Colonic mucosa (tissue), 4 donors: ENCODE data around the gene PSME2. TPM values are rescaled to one million over a fixed set of nuclear protein-coding genes. Genes with fewer than 3 reads are reported as not detected.

Experiments used
- DNase-seq: peaks from one replicate; pipeline ENCODE4 v3.0.0-alpha.2; 2020
- H3K27ac ChIP-seq: fragments of 200-600 bp; one replicate; pipeline ENCODE4 v1.8.0; 2021
- H3K27me3 ChIP-seq: fragments of 200-600 bp; one replicate; pipeline ENCODE4 v1.8.0; 2021
- H3K36me3 ChIP-seq: fragments of 200-600 bp; one replicate; pipeline ENCODE4 v1.8.0; 2021
- H3K4me1 ChIP-seq: fragments of 200-600 bp; one replicate; pipeline ENCODE4 v1.8.0; 2021; ENCODE audit warnings: mild to moderate bottlenecking
- H3K4me3 ChIP-seq: fragments of 200-600 bp; one replicate; pipeline ENCODE4 v1.8.0; 2021
- H3K9ac ChIP-seq, 2 donors: one replicate each; pipeline ENCODE4 v1.7.0; 2013; ENCODE audit warnings: control low read depth in 2 of 2, low read depth in 2 of 2, low read length in 2 of 2
- H3K9me3 ChIP-seq: fragments of 200-600 bp; one replicate; pipeline ENCODE4 v1.8.0; 2021
- intact Hi-C: fragments of 100-400 bp; cut with DNase I; formaldehyde crosslinking; loops from one replicate; pipeline ENCODE4 v1.14.1; 2022
- total RNA-seq, 2 donors: library from RNA; stranded (reverse); fragmentation: NEBNext Ultra II Directional in 1 of 2; extraction: Animal tissue kit (Norgen Biotek cat#: 25700) in 1 of 2; gene quantifications; one replicate each; pipeline ENCODE4 v1.2.1, GENCODE V29; 2021
- TF ChIP-seq, protein P1 (sequence below): fragments of 200-600 bp; IDR thresholded peaks from one replicate; pipeline ENCODE4 v1.8.0; 2022; ENCODE audit warnings: antibody characterized with exemption, mild to moderate bottlenecking
- donor health status: healthy.
- donor health status: DM: no; HTN: no; CAD: no.
- donor health status: DM: no; HTN: no; CAD: no.

Gene PSME2
- total RNA-seq, 2 donors from 2014 or later, result 151 to 320 TPM

DNA sequence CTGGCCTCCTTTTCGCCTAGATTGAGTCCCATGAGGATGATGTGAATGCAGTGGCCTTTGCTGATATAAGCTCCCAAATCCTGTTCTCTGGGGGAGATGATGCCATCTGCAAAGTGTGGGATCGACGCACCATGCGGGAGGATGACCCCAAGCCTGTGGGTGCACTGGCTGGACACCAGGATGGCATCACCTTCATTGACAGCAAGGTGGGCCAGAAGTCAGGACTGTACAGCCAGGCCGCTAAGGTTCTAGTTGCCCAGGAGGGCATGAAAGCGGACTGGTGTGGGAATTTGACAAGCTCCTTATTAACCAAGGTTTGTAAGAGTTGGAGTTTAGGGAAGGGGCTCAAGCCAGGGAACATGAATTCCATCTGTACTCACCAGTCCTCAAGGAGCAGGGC is 26.7 kb downstream of the PSME2 start:
- intact Hi-C loops, result no loop called here
- DNase-seq, result no peak
- Histone ChIP-seq H3K4me3 (no peak overlapping the region), H3K36me3 (peaks cover 17% of the 10 kb centered on the region), H3K27me3 (no peaks in the 10 kb centered on the region), H3K9ac (no peak overlapping the region), H3K4me1 (peaks cover 6% of the 10 kb centered on the region), H3K27ac (no peak overlapping the region), H3K9me3 (no peaks in the 10 kb centered on the region)
- TF ChIP-seq, protein P1, sequence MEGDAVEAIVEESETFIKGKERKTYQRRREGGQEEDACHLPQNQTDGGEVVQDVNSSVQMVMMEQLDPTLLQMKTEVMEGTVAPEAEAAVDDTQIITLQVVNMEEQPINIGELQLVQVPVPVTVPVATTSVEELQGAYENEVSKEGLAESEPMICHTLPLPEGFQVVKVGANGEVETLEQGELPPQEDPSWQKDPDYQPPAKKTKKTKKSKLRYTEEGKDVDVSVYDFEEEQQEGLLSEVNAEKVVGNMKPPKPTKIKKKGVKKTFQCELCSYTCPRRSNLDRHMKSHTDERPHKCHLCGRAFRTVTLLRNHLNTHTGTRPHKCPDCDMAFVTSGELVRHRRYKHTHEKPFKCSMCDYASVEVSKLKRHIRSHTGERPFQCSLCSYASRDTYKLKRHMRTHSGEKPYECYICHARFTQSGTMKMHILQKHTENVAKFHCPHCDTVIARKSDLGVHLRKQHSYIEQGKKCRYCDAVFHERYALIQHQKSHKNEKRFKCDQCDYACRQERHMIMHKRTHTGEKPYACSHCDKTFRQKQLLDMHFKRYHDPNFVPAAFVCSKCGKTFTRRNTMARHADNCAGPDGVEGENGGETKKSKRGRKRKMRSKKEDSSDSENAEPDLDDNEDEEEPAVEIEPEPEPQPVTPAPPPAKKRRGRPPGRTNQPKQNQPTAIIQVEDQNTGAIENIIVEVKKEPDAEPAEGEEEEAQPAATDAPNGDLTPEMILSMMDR, result no peak

DNA sequence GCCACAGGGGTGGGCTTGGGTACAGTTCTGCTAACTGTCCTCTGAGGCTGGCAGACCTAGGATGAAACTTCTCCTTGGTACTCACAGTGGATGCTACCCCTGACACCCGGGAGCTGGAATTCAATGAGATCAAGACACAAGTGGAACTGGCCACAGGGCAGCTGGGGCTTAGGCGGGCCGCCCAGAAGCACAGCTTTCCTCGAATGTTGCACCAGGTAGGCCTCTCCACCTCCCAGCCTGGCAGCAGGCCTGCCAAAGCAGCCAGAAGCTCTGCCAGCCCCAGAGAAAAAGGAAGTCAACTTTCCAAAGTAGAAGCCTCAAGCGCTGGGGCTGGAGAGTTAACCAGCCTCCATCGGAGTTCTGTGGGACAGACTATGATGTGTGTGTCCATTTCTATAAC is 29.2 kb downstream of the PSME2 start:
- no peaks in the 10 kb centered on the region for H3K9me3 ChIP-seq
- H3K4me1 ChIP-seq, result peaks cover 6% of the 10 kb centered on the region
- intact Hi-C loops, result no loop called here
- no peak overlapping the region for H3K27ac ChIP-seq
- H3K36me3 ChIP-seq, result peaks cover 17% of the 10 kb centered on the region
- no peak overlapping the region for H3K9ac ChIP-seq
- no peaks in the 10 kb centered on the region for H3K27me3 ChIP-seq
- no peak overlapping the region for H3K4me3 ChIP-seq
- no peak for DNase-seq
- TF ChIP-seq, protein P1, result no peak

DNA sequence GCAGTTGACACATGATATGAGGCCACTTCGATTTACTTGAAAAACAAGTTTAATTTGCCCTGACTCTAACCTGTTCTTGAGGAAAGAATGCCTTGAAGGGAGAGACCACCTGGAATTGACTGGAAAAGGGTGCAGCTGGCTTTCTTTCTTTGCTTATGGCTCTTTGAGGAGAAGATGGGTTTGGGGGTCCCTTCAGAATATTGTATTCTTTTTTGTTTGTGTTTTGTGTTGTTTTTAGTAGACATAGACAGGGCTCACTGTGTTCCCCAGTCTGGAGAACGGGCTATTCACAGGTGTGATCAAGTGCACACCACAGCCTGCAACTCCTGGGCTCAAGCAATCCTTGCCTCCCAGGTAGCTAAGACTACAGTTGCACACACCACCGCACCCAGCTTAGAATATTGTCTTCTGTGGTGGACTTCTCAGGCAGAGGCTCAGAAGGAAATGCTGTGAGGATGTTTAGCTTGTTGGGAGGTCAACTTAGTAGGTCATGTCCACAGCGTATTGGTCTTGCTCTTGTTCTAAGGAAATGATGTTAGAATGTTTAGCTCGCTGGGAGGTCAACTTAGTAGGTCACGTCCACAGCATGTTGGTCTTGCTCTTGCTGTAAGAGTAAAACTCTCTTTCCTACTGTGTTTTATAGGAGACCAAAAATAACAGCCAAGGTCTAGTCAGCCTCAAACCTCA is 30.1 kb downstream of the PSME2 start:
- intact Hi-C loops, result no loop called here
- TF ChIP-seq, protein P1, result no peak
- H3K27ac ChIP-seq, result no peak overlapping the region
- peaks cover 6% of the 10 kb centered on the region for H3K4me1 ChIP-seq
- peaks cover 17% of the 10 kb centered on the region for H3K36me3 ChIP-seq
- H3K4me3 ChIP-seq, result peak overlapping the region; percentile 80
- no peak for DNase-seq
- no peaks in the 10 kb centered on the region for H3K9me3 ChIP-seq
- peak overlapping the region; percentile 90 to 100 for H3K9ac ChIP-seq
- H3K27me3 ChIP-seq, result no peaks in the 10 kb centered on the region

- H3K9ac ChIP-seq, result peak overlapping the region; percentile 90 to 100
- DNase-seq, result no peak
- TF ChIP-seq, protein P1, result no peak
- H3K4me1 ChIP-seq, result peaks cover 6% of the 10 kb centered on the region
- no peaks in the 10 kb centered on the region for H3K9me3 ChIP-seq
- intact Hi-C loops, result loop anchor here (2.0 kb wide), 1 partner anchor 25 kb away; the partner anchor contains the start of gene EMC9
- H3K36me3 ChIP-seq, result peaks cover 17% of the 10 kb centered on the region
- peak overlapping the region; percentile 80 for H3K4me3 ChIP-seq
- no peaks in the 10 kb centered on the region for H3K27me3 ChIP-seq
- peak overlapping the region; percentile 98 for H3K27ac ChIP-seq
Measured at GRCh38 chr14:24115422-24116127, 30.8 kb downstream of the PSME2 start.

DNA sequence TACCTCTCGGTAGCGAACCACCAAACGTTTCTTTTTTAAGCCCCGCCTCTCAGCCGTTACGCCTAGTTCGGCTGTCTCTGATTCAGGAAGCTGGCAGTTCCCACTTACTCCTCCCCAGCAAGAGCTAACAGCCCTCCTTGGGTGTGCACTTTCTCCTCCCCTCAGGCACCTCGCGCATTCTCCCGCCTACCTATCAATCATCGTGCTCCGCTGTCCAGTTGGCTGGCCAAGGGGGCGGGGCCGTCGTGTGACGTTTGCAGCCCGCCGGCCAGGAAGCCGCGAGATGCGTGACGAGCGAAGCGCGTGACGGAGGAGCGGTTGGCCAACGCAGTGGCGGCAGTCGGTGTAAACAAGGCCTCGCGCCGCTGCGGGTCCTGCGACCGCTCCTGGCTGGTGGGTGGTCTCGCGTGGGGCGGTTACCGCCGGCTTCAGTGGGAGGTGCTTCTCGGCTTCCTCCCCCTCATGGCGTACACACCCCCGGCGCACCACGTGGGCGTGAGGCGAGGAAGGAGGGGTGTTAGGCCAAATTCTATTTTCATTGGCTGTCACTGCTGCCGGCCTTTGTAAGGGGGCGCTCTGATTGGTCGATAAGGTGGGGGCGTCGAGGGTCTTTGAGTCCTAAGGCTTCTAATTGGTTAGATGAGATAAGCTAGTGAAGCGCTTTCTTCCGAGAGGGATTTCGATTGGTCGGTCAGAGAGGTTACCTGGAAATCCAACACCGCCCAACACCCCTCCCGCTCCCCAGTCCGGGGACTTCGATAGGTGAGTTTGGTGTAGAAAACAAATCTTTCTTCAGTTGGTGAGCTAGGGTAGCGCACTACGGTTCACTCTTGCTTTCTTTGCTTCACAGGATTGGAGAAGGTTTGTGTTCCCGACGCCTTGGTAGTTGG is 31.6 kb downstream of the PSME2 start, which contains the start of the genes DCAF11 and NRL:
TSS of gene DCAF11 (plus strand) at position 246 of the 890 bp plus-strand sequence. CDS start 818 bp downstream, outside the sequence.
TSS of gene NRL (minus strand) at position 418 of the 890 bp plus-strand sequence. CDS start 32,101 bp downstream, outside the sequence.
- Histone ChIP-seq H3K27ac (peak within 1 kb of the TSS; percentile 98), H3K4me3 (peak within 1 kb of the TSS; percentile 80), H3K9me3 (no peaks in the 10 kb centered on the region), H3K9ac (peak within 1 kb of the TSS; percentile 90 to 100), H3K36me3 (peaks cover 14% of the 10 kb centered on the region), H3K27me3 (no peaks in the 10 kb centered on the region), H3K4me1 (peaks cover 6% of the 10 kb centered on the region)
- DNase-seq, result peak; percentile 99
- intact Hi-C loops, result loop anchor here (2.0 kb wide), 1 partner anchor 26 kb away; the partner anchor contains the start of gene EMC9
- TF ChIP-seq, protein P1, result no peak
